GM12865 (cell line): ENCODE results near the gene FAM174C.
"Not testable (repeated sequence)": the region's sequence is repeated elsewhere in the genome, so short reads cannot be mapped to it uniquely, and the experiment has no call there.

ENCODE experiments used
- DNase-seq: peaks from one replicate; pipeline ENCODE4 v3.0.0; 2010; ENCODE audit warnings: low read depth
- H3K4me3 ChIP-seq: 2 replicates; pipeline ENCODE4 v1.5.1; 2011; ENCODE audit warnings: mild to moderate bottlenecking, low read depth, low read length, control low read depth
- TF ChIP-seq, protein P1 (sequence below): IDR thresholded peaks from 2 replicates; pipeline ENCODE4 v1.5.1; 2011; ENCODE audit warnings: low read length, control low read depth, low read depth, inconsistent platforms; ENCODE audit not compliant: insufficient read depth; ENCODE audit errors: missing control alignments

Gene FAM174C

DNA sequence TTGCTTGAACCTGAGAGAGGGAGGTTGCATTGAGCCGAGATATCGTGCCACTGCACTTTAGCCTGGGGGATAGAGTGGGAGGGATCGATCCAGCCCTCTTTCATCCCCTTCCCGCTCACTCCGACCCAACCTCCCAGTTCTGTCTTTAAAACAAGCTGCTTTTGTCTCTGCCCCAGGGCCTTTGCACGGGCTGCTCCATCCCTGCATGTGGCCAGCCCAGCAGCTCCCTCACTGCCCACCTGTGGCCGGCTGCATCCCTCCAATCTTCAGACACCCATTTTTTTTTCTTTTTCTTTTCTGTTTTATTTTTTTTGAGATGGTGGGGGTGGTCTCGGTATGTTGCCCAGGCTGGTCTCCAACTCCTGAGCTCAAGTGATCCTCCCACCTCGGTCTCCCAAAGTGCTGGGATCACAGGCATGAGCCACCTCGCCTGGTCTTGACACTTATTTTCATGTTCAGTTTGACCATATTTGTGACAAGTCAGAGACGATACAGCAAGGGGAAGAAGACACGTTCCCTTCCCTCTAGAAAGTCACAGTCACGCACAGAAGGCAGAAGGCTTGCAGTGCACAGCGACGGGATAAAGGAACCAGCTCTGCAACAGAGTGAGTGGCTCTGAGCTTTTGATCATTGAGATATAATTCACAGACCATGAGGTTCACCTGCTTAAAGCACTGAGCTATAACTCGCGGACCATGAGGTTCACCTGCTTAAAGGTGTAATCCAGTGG, 42.1 kb downstream of the FAM174C start:
- no peak overlapping the region for H3K4me3 ChIP-seq
- no peak for DNase-seq
- TF ChIP-seq, protein P1, sequence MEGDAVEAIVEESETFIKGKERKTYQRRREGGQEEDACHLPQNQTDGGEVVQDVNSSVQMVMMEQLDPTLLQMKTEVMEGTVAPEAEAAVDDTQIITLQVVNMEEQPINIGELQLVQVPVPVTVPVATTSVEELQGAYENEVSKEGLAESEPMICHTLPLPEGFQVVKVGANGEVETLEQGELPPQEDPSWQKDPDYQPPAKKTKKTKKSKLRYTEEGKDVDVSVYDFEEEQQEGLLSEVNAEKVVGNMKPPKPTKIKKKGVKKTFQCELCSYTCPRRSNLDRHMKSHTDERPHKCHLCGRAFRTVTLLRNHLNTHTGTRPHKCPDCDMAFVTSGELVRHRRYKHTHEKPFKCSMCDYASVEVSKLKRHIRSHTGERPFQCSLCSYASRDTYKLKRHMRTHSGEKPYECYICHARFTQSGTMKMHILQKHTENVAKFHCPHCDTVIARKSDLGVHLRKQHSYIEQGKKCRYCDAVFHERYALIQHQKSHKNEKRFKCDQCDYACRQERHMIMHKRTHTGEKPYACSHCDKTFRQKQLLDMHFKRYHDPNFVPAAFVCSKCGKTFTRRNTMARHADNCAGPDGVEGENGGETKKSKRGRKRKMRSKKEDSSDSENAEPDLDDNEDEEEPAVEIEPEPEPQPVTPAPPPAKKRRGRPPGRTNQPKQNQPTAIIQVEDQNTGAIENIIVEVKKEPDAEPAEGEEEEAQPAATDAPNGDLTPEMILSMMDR, result no peak

DNA sequence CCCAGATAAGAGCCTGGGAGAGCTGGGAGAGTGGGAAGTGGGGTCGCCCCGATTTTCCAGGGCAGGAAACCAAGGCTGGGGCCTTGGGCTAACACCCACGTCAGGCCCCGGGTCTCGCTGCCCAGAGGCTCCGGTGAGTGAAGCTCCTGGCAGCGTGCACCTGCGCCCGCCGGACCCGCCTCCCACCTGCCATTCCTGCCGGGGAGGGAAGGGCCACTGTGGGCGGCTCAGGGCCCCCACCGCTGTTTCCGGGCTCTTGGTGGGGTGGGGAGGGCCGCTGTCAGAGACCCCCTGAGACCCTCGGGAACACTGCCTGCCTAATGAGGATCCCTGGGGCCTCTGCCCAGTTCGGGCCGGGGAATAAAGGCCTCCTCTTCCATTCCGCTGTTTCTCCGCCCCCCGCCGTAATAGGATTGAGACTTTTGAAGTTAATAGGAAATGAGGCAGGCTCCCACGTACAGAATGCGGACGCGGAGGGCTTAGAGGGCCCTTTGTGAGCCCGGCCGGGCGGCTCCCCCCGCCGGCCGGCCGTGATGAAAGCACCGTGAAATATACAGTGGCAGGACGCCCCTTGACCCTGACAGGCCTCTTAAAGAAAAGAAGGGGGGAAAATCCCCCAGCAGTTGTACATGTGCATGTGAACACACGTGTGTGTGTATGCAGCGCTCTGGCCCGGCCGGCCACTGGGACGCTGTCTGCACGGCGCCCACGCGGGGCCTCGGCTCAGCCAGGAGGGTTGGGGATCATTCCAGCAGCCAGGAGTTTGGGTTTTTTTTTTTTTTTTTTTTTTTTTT, 43.5 kb downstream of the FAM174C start:
- H3K4me3 ChIP-seq, result no peak overlapping the region
- TF ChIP-seq, protein P1, result no peak
- no peak for DNase-seq

DNA sequence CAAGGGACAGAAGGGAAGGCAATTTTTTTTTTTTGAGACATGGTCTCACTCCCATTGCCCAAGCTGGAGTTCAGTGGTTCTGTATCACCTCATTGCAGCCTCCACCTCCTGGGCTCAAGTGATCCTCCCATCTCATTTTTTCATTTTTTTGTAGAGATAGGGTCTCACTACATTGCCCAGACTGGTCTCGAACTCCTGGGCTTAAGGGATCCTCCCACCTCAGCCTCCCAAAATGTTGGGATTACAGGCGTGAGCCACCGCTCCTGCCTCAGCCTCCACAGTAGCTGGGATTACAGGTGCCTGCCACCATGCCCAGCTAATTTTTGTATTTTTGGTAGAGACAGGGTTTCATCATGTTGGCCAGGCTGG, 44.9 kb downstream of the FAM174C start:
- not testable (repeated sequence) for DNase-seq, H3K4me3 ChIP-seq

DNA sequence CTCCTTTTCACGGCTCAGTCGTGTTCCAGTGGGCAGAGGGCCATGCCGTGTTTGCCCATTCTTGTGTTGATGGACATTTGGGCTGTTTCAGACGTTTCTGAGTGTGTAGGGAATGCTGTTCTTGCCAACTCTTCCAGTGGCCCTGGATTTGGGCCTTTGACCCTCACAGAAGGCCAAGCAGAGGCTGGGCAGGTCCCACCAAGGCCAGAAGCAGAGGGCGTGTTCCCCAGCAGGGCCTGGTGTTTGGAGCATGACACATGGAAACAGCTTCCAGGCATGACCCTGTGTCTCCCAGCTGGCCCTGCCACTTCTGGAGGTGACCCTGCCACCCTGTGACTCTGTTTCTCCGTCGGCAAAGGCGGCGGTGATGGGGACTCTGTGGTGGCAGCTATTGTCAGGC, 46.2 kb downstream of the FAM174C start:
- TF ChIP-seq, protein P1, result no peak
- DNase-seq, result no peak
- no peak overlapping the region for H3K4me3 ChIP-seq

DNA sequence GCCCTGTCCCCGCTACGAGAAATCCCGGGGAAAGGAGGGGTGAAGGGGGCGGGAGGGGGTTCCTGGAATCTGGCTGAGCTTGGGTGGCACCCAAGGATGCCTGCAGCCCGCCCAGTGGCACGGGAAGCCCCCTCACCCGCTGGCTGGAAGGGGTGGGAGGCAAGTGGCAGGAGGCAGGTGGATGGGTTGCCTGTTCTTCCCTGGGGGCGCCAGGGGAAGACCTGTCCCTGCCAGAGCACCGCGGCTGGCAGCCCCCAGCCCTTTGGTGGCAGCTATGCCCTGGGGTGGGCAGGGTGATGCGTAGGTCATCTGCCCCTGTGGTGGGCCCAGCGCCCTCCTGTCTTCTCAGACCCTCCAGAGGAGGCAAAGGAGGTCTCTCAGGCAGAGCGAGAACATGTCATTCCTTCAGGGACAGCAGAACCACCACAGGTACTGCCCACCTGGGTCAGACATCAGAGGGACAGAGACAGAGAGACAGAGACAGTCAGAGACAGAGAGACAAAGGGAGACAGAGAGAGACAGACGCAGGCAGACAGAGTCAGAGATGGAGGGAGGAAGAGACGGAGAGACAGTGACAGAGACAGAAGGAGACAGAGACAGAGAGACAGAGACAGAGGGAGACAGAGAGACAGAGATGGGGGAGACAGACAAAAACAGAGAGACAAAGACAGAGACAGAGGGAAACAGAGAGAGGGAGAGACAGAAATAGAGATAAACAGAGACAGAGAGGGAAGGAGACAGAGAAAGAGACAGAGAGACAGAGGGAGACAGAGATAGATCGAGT, 47.1 kb downstream of the FAM174C start:
- DNase-seq, result no peak
- no peak overlapping the region for H3K4me3 ChIP-seq
- TF ChIP-seq, protein P1, result no peak

DNA sequence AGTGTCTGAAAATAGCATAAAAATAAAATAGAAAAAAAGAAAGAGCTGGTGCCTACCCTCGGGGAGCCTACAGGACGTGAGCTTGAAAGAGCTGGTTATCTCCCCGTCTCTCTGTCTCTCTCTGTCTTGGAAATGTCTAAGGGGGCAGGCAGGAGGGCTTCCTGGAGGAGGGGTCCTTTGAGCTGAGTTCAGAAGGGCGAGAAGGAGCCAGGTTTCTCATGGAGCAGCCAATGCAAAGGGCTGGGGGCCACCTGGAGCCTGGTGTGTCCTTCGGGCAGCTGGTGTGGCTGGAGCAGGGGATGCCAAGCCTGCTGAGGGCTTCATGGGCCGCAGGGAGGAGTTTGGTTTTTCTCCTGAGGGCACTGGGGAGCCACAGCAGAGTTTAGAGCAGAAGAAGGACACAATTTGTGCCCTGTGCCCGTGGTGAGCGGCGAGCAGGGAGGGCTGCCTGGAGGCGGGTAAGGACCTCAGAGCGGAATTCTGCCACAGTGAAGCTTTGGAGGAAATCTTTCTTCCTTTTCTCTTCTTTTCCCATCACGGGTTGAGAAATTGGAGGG, 49.0 kb downstream of the FAM174C start:
- no peak for DNase-seq
- H3K4me3 ChIP-seq, result no peak overlapping the region
- TF ChIP-seq, protein P1, result no peak
